Measurements from ENCODE around the gene MAGEB2. TPM values are rescaled to one million over a fixed set of nuclear protein-coding genes. Genes with fewer than 3 reads are reported as not detected.
"Not testable (repeated sequence)": the region's sequence is repeated elsewhere in the genome, so short reads cannot be mapped to it uniquely, and the experiment has no call there.

MAGEB2 gene
- total RNA-seq, result not detected

GRCh38 chrX:30215357-30215843 is at the start of gene MAGEB2:
MAGEB2 (plus strand) TSS chrX:30215563; CDS start chrX:30218581, 3,018 bp downstream.
- Mint-ChIP-seq H3K4me1 (no peaks in the 10 kb centered on the region), H3K4me3 (no peak within 1 kb of the TSS), H3K9me3 (no peaks in the 10 kb centered on the region), H3K27ac (no peak within 1 kb of the TSS), H3K27me3 (no peaks in the 10 kb centered on the region), H3K36me3 (no peaks in the 10 kb centered on the region)
- ATAC-seq (ENCODE audit: low read depth), result no peak
- POLR2A ChIA-PET, result no interaction called here
- no peak for DNase-seq

GRCh38 chrX:30170900-30171299 is 44.5 kb upstream of the MAGEB2 start:
- H3K27ac Mint-ChIP-seq, result no peak overlapping the region
- DNase-seq (no peak), ATAC-seq (ENCODE audit: low read depth) (no peak)
- H3K4me3 Mint-ChIP-seq, result no peak overlapping the region
- H3K27me3 Mint-ChIP-seq, result peaks cover 2% of the 10 kb centered on the region
- H3K9me3 Mint-ChIP-seq, result no peaks in the 10 kb centered on the region
- POLR2A ChIA-PET, result no interaction called here
- H3K36me3 Mint-ChIP-seq, result no peaks in the 10 kb centered on the region
- no peaks in the 10 kb centered on the region for H3K4me1 Mint-ChIP-seq

GRCh38 chrX:30181353-30181752 is 34.0 kb upstream of the MAGEB2 start:
- no peaks in the 10 kb centered on the region for H3K9me3 Mint-ChIP-seq
- H3K27me3 Mint-ChIP-seq, result no peaks in the 10 kb centered on the region
- no peak overlapping the region for H3K4me3 Mint-ChIP-seq
- H3K4me1 Mint-ChIP-seq, result no peaks in the 10 kb centered on the region
- no peak overlapping the region for H3K27ac Mint-ChIP-seq
- no peak for ATAC-seq (ENCODE audit: low read depth)
- no peaks in the 10 kb centered on the region for H3K36me3 Mint-ChIP-seq
- POLR2A ChIA-PET, result no interaction called here
- DNase-seq, result no peak

DNA sequence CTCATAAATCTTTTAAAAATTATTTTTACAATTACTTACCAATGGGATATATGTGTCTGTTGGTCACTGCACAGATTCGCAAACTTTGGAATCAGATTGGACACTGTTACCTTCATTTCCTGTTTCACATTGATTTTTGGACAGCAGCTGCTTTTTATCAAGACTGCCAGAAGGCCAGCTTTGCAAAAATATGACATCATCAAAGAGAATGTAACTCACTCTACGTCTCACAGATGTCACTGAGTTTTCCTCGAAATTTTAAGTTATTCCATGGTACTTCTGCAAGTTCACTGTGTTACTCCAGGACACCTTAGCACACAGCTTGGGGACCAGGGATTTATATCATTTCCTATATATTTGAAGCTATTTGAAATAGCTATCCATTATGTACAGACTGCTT is 31.8 kb upstream of the MAGEB2 start:
- no peak for DNase-seq
- POLR2A ChIA-PET, result no interaction called here
- Mint-ChIP-seq H3K4me3 (no peak overlapping the region), H3K27ac (no peak overlapping the region), H3K4me1 (no peaks in the 10 kb centered on the region), H3K27me3 (peaks cover 2% of the 10 kb centered on the region), H3K36me3 (no peaks in the 10 kb centered on the region), H3K9me3 (no peaks in the 10 kb centered on the region)
- no peak for ATAC-seq (ENCODE audit: low read depth)

- no peak overlapping the region for H3K27ac Mint-ChIP-seq
- peaks cover 2% of the 10 kb centered on the region for H3K27me3 Mint-ChIP-seq
- no peaks in the 10 kb centered on the region for H3K4me1 Mint-ChIP-seq
- no peak for ATAC-seq (ENCODE audit: low read depth)
- no peak overlapping the region for H3K4me3 Mint-ChIP-seq
- no peak for DNase-seq
- POLR2A ChIA-PET, result no interaction called here
- H3K36me3 Mint-ChIP-seq, result no peaks in the 10 kb centered on the region
- H3K9me3 Mint-ChIP-seq, result no peaks in the 10 kb centered on the region
These were observed 24.9 kb upstream of the MAGEB2 start for GRCh38 chrX:30190426-30190825.

- H3K9me3 Mint-ChIP-seq; H3K27ac Mint-ChIP-seq; DNase-seq; H3K4me1 Mint-ChIP-seq; H3K36me3 Mint-ChIP-seq; ATAC-seq (ENCODE audit: low read depth); H3K4me3 Mint-ChIP-seq; H3K27me3 Mint-ChIP-seq: not testable (repeated sequence)
- POLR2A ChIA-PET, result interaction anchor here (0.7 kb wide), 1 partner anchor 33 kb away, joined by 3 read pairs; no protein-coding TSS in a partner anchor
These were observed 21.5 kb upstream of the MAGEB2 start for GRCh38 chrX:30193910-30194309.

DNA sequence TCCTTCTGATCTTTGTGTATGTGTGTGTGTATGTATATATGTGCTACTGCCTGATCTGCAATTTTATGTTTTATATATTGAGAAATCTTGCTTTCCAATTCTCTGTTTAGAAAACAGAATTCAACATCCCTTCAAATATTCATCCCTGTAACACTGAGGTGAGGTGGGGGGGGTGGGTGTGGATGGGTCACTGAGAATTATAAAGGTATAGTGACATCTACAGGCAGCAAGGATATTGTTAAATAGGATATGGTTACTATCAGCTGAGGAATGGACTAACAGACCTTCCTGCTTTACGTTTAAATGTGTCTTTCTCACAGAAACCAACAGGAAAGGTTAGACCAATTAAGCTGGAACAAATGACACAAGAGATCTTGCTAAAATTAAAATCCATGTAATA is 19.0 kb upstream of the MAGEB2 start:
- Mint-ChIP-seq H3K27ac (no peak overlapping the region), H3K4me1 (no peaks in the 10 kb centered on the region), H3K9me3 (no peaks in the 10 kb centered on the region), H3K36me3 (no peaks in the 10 kb centered on the region), H3K27me3 (no peaks in the 10 kb centered on the region), H3K4me3 (no peak overlapping the region)
- ATAC-seq (ENCODE audit: low read depth) (no peak), DNase-seq (no peak)
- POLR2A ChIA-PET, result no interaction called here

- Mint-ChIP-seq H3K36me3 (no peaks in the 10 kb centered on the region), H3K27ac (no peak overlapping the region), H3K27me3 (no peaks in the 10 kb centered on the region), H3K4me1 (no peaks in the 10 kb centered on the region), H3K9me3 (no peaks in the 10 kb centered on the region), H3K4me3 (no peak overlapping the region)
- POLR2A ChIA-PET, result no interaction called here
- ATAC-seq (ENCODE audit: low read depth) (no peak), DNase-seq (no peak)
These were observed 3.2 kb upstream of the MAGEB2 start for GRCh38 chrX:30212172-30212571.

DNA sequence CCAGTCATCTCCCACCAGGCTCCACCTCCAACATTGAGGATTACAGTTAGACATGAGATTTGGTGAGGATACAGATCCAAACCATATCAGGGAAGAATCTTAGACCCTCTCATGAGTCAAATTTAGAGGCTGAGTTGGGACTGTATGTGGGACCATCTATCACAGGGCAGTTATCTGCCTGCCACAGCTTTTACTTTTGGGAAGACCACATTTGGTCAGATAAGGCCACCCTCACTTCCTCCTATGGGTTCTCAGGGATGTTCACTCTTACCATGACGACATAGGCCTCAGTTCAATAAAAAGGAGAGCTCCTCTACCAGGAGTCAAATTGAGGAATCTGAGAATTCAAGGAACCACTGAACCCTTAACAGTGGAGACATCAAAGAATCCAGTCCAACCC is 2.1 kb downstream of the MAGEB2 start:
- ATAC-seq (ENCODE audit: low read depth) (no peak), DNase-seq (no peak)
- Mint-ChIP-seq H3K36me3 (no peaks in the 10 kb centered on the region), H3K9me3 (no peaks in the 10 kb centered on the region), H3K4me1 (no peaks in the 10 kb centered on the region), H3K27me3 (no peaks in the 10 kb centered on the region), H3K27ac (no peak overlapping the region), H3K4me3 (no peak overlapping the region)
- POLR2A ChIA-PET, result no interaction called here

GRCh38 chrX:30219372-30219771 is 4.0 kb downstream of the MAGEB2 start:
- no peak for DNase-seq
- ATAC-seq (ENCODE audit: low read depth), result no peak
- H3K27ac Mint-ChIP-seq, result no peak overlapping the region

DNA sequence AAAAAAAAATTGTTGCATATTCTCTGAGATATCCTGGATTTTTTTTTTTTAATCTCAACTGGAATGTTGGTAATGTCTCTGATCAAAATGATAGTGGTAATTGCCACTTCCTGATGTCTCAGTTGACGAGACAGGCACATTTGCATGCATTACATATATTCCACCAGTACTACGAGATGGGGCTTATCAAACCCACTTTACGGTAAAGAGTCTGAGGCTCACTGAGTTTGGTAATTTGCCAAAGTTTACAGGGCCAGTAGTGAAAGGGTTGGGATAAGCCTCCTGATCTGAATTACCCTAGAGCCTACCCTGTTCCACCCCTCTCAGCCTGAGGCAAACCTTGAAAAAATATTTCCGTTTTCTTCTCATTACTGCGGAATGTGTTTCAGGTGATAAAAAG is 5.3 kb downstream of the MAGEB2 start:
- H3K36me3 Mint-ChIP-seq, result no peaks in the 10 kb centered on the region
- H3K4me1 Mint-ChIP-seq, result no peaks in the 10 kb centered on the region
- H3K9me3 Mint-ChIP-seq, result no peaks in the 10 kb centered on the region
- H3K27ac Mint-ChIP-seq, result no peak overlapping the region
- POLR2A ChIA-PET, result no interaction called here
- no peak overlapping the region for H3K4me3 Mint-ChIP-seq
- ATAC-seq (ENCODE audit: low read depth) (no peak), DNase-seq (no peak)
- no peaks in the 10 kb centered on the region for H3K27me3 Mint-ChIP-seq

More at GRCh38 chrX:30219372-30219771, 4.0 kb downstream of the MAGEB2 start:
- H3K27me3 Mint-ChIP-seq, result no peaks in the 10 kb centered on the region
- no peak overlapping the region for H3K4me3 Mint-ChIP-seq
- POLR2A ChIA-PET, result no interaction called here
- H3K4me1 Mint-ChIP-seq, result no peaks in the 10 kb centered on the region
- H3K9me3 Mint-ChIP-seq, result no peaks in the 10 kb centered on the region
- no peaks in the 10 kb centered on the region for H3K36me3 Mint-ChIP-seq

DNA sequence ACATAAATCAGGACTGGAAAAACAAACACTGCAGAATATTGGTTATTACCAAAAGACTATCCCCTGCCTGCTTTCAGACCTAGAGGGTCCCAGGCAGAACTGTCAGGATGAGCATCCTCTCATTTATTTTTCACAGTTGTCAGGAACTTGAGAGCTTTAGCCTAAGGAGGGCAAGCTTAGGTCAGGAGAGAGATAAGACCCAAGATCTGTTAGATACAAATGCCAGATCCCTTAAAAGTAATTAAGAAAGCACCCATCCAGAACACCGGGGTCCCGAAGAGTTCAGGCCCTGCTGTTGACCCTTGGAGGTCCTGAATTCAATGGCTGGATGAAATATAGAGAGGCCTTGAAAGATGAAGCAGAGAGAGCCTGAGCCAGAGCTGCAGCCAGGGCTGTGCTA is 9.2 kb downstream of the MAGEB2 start:
- no peaks in the 10 kb centered on the region for H3K36me3 Mint-ChIP-seq
- no peaks in the 10 kb centered on the region for H3K27me3 Mint-ChIP-seq
- POLR2A ChIA-PET, result no interaction called here
- no peak overlapping the region for H3K4me3 Mint-ChIP-seq
- DNase-seq (no peak), ATAC-seq (ENCODE audit: low read depth) (no peak)
- H3K27ac Mint-ChIP-seq, result no peak overlapping the region
- no peaks in the 10 kb centered on the region for H3K9me3 Mint-ChIP-seq
- no peaks in the 10 kb centered on the region for H3K4me1 Mint-ChIP-seq

GRCh38 chrX:30228526-30228925 is 13.2 kb downstream of the MAGEB2 start:
- no peak for ATAC-seq (ENCODE audit: low read depth)
- Mint-ChIP-seq H3K36me3 (no peaks in the 10 kb centered on the region), H3K27ac (no peak overlapping the region), H3K27me3 (no peaks in the 10 kb centered on the region), H3K4me1 (no peaks in the 10 kb centered on the region), H3K4me3 (no peak overlapping the region), H3K9me3 (no peaks in the 10 kb centered on the region)
- POLR2A ChIA-PET, result no interaction called here
- DNase-seq, result no peak

DNA sequence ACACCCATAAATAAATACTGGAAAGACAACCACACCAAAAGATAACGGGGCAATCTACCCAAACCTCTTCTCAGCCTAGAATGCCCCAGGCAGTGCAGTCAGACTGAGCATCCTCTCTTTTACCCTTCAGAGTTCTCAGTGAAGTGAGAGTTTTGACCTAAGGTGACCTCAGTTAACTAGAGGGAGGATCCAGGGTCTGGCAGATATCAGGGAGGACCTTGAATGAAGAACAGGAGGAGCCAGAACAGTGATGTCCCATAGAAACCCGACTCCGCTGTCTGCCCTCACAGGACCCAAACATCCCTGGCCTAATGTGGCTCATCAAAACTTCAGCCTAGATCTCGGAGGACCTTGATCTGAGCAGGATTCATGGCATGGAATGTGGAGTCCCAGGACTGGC is 15.0 kb downstream of the MAGEB2 start, which contains the start of gene MAGEB3:
Gene MAGEB3 (plus strand): TSS at position 263 of the 400 bp plus-strand sequence. CDS start 5,268 bp downstream, outside the sequence.
- Mint-ChIP-seq H3K27ac (no peak within 1 kb of the TSS), H3K4me3 (no peak within 1 kb of the TSS)

More for the DNA sequence above, 15.0 kb downstream of the MAGEB2 start, which contains the start of gene MAGEB3:
- Mint-ChIP-seq H3K9me3 (no peaks in the 10 kb centered on the region), H3K36me3 (no peaks in the 10 kb centered on the region), H3K27me3 (no peaks in the 10 kb centered on the region), H3K4me1 (no peaks in the 10 kb centered on the region)
- DNase-seq, result no peak
- POLR2A ChIA-PET, result no interaction called here
- no peak for ATAC-seq (ENCODE audit: low read depth)
